GM12878 (cell line): Measurements from ENCODE around the gene TBC1D5. TPM values are rescaled to one million over a fixed set of nuclear protein-coding genes. Genes with fewer than 3 reads are reported as not detected.

Experiments used
- BCL11A ChIP-seq: IDR thresholded peaks from 2 replicates; pipeline ENCODE4 v1.6.1; 2011; ENCODE audit warnings: low read depth, low read length
- CREB1 ChIP-seq: IDR thresholded peaks from 2 replicates; pipeline ENCODE4 v1.6.1; 2012; ENCODE audit warnings: low read depth, mild to moderate bottlenecking, inconsistent platforms
- ELK1 ChIP-seq: IDR thresholded peaks from 2 replicates; pipeline ENCODE4 v1.6.1; 2012; ENCODE audit warnings: low read depth, low read length, improper control_type of control experiment
- IRF3 ChIP-seq: fragments of 450-650 bp; IDR thresholded peaks from 2 replicates; pipeline ENCODE4 v1.6.1; 2014; ENCODE audit warnings: mild to moderate bottlenecking
- MTA2 ChIP-seq: fragments of 450-650 bp; IDR thresholded peaks from 2 replicates; pipeline ENCODE4 v1.6.1; 2016; ENCODE audit warnings: low read depth, mild to moderate bottlenecking, moderate library complexity
- MYB ChIP-seq: fragments of 150-350 bp; IDR thresholded peaks from 2 replicates; pipeline ENCODE4 v1.6.1; 2014; ENCODE audit warnings: mild to moderate bottlenecking, low read depth, low read length, borderline replicate concordance
- MYC ChIP-seq: IDR thresholded peaks from 2 replicates; pipeline ENCODE4 v1.6.1; 2011; ENCODE audit warnings: mild to moderate bottlenecking, low read length, moderate library complexity, inconsistent platforms; ENCODE audit not compliant: insufficient read depth, insufficient replicate concordance, insufficient read length, severe bottlenecking
- PML ChIP-seq: IDR thresholded peaks from 2 replicates; pipeline ENCODE4 v1.6.1; 2012; ENCODE audit warnings: low read length, inconsistent platforms
- TARDBP ChIP-seq: IDR thresholded peaks from 2 replicates; pipeline ENCODE4 v1.6.1; 2016; ENCODE audit warnings: borderline replicate concordance
- WRNIP1 ChIP-seq: IDR thresholded peaks from 2 replicates; pipeline ENCODE4 v1.6.1; 2011; ENCODE audit warnings: low read depth, low read length, improper control_type of control experiment, borderline replicate concordance
- ZBTB11 ChIP-seq: fragments of 450-650 bp; formaldehyde crosslinking; IDR thresholded peaks from 2 replicates; pipeline ENCODE4 v1.5.0; 2022; ENCODE audit warnings: mild to moderate bottlenecking, missing genetic modification characterization
- ZZZ3 ChIP-seq: IDR thresholded peaks from 2 replicates; pipeline ENCODE4 v1.6.1; 2011; ENCODE audit warnings: low read depth; ENCODE audit not compliant: control insufficient read depth, insufficient read length
- polyA plus RNA-seq, 11 experiments: library from polyadenylated mRNA; depleted of rRNA in 4 of 11; unstranded in 6 of 11; stranded (reverse) in 5 of 11; fragments of >200 nt; fragmentation: Nextera tagmentation in 4 of 11; fragmentation: Illumina TruSeq in 1 of 11; extraction: Ambion mirVana in 4 of 11; extraction: Trizol in 1 of 11; gene quantifications; 1 replicate in 1 of 11; 2 replicates in 10 of 11; pipeline versions ENCODE4 v1.2.1 to v1.2.3, GENCODE V29; 2011 to 2016; ENCODE audit warnings: inconsistent platforms in 2 of 11, missing spikeins in 2 of 11, low read depth in 1 of 11
- total RNA-seq, 4 experiments: library from RNA; depleted of rRNA in 3 of 4; stranded (reverse); fragments of >200 nt in 3 of 4; fragmentation: Illumina TruSeq in 1 of 4; extraction: Trizol in 1 of 4; gene quantifications; 2 replicates each; pipeline versions ENCODE4 v1.2.1 to v1.2.3, GENCODE V29; 2013 to 2021

TBC1D5 gene
- total and polyA plus RNA-seq, 10 of the 15 experiments (the other 5 are each of a cell fraction or from before 2014, with no cell fraction given): 5.5 to 61.0 (median 43.8) TPM

- TF ChIP-seq WRNIP1: no peak
- TF ChIP-seq MTA2: no peak
- TF ChIP-seq ZZZ3: no peak
- TF ChIP-seq IRF3: no peak
- no peak for TF ChIP-seq CREB1
- no peak for TF ChIP-seq MYC
- no peak for TF ChIP-seq ZBTB11 (CRISPR knock-in tag)
- no peak for TF ChIP-seq BCL11A
- no peak for TF ChIP-seq MYB
- no peak for TF ChIP-seq PML
- no peak for TF ChIP-seq ELK1
- no peak for TF ChIP-seq TARDBP
Observed at GRCh38 chr3:17187589-17188184, 554.7 kb downstream of the TBC1D5 start (continued).
